Measurements from ENCODE around the gene ARPC5. TPM values are rescaled to one million over a fixed set of nuclear protein-coding genes. Genes with fewer than 3 reads are reported as not detected.

The ARPC5 gene
- total RNA-seq, 1 donor: 288 TPM

- TF ChIP-seq CTCF (IDR thresholded peaks at IDR 0.05; ENCODE audit: insufficient read depth, low read depth, low read length): no peak
- no peak overlapping the region for H3K4me3 ChIP-seq (ENCODE audit: low read depth, low read length)
- DNase-seq (ENCODE audit: low read depth): no peak
These were observed 52.1 kb downstream of the ARPC5 start for GRCh38 chr1:183583466-183583865.

GRCh38 chr1:183582021-183582713 is 53.4 kb downstream of the ARPC5 start:
- no peak overlapping the region for H3K4me3 ChIP-seq (ENCODE audit: low read depth, low read length)
- DNase-seq (ENCODE audit: low read depth): no peak
- no peak for TF ChIP-seq CTCF (IDR thresholded peaks at IDR 0.05; ENCODE audit: insufficient read depth, low read depth, low read length)

- H3K4me3 ChIP-seq (ENCODE audit: low read depth, low read length): no peak overlapping the region
- TF ChIP-seq CTCF (IDR thresholded peaks at IDR 0.05; ENCODE audit: insufficient read depth, low read depth, low read length): no peak
- DNase-seq (ENCODE audit: low read depth): peak; percentile 22
These were observed 55.3 kb downstream of the ARPC5 start for GRCh38 chr1:183580281-183580682.

GRCh38 chr1:183578856-183579255 is 56.7 kb downstream of the ARPC5 start:
- no peak for TF ChIP-seq CTCF (IDR thresholded peaks at IDR 0.05; ENCODE audit: insufficient read depth, low read depth, low read length)
- H3K4me3 ChIP-seq (ENCODE audit: low read depth, low read length): no peak overlapping the region
- DNase-seq (ENCODE audit: low read depth): no peak

GRCh38 chr1:183577897-183578465 is 57.6 kb downstream of the ARPC5 start:
- DNase-seq (ENCODE audit: low read depth): no peak
- no peak for TF ChIP-seq CTCF (IDR thresholded peaks at IDR 0.05; ENCODE audit: insufficient read depth, low read depth, low read length)
- H3K4me3 ChIP-seq (ENCODE audit: low read depth, low read length): no peak overlapping the region

- DNase-seq (ENCODE audit: low read depth): no peak
- TF ChIP-seq CTCF (IDR thresholded peaks at IDR 0.05; ENCODE audit: insufficient read depth, low read depth, low read length): no peak
- H3K4me3 ChIP-seq (ENCODE audit: low read depth, low read length): no peak overlapping the region
These were observed 59.0 kb downstream of the ARPC5 start for GRCh38 chr1:183576537-183576936.
